Sigmoid colon (tissue), 4 donors: ENCODE data around the gene PLD1.

Experiments
- CTCF ChIP-seq, 4 experiments: fragments of 450-650 bp in 3 of 4; fragments of 200-600 bp in 1 of 4; IDR thresholded peaks; one replicate each; pipeline ENCODE4 v1.5.1; 2016 to 2019; ENCODE audit warnings: antibody characterized with exemption in 4 of 4, mild to moderate bottlenecking in 3 of 4, moderate library complexity in 2 of 4
- POLR2A ChIP-seq, 2 donors: fragments of 450-650 bp; IDR thresholded peaks; one replicate each; pipeline ENCODE4 v1.6.1; 2016; ENCODE audit warnings: antibody characterized with exemption in 2 of 2, mild to moderate bottlenecking in 2 of 2, moderate library complexity in 2 of 2
- POLR2AphosphoS5 ChIP-seq, 4 donors: sonication (generic); formaldehyde crosslinking; IDR thresholded peaks; one replicate each; pipeline ENCODE4 v1.6.1; 2017; ENCODE audit warnings: antibody characterized with exemption in 4 of 4

GRCh38 chr3:171731691-171732090, 78.6 kb downstream of the PLD1 start:
- TF ChIP-seq CTCF (IDR thresholded peaks at IDR 0.05), result no peak
- no peak for TF ChIP-seq POLR2AphosphoS5 (IDR thresholded peaks at IDR 0.05)
- TF ChIP-seq POLR2A (IDR thresholded peaks at IDR 0.05), result no peak
